Vagina (tissue), 2 donors: ENCODE measurements around the gene SORCS2.

ENCODE experiments used
- POLR2A ChIP-seq, 2 donors: fragments of 450-650 bp; IDR thresholded peaks; one replicate each; pipeline ENCODE4 v1.6.1; 2017; ENCODE audit warnings: antibody characterized with exemption in 2 of 2, mild to moderate bottlenecking in 2 of 2, moderate library complexity in 2 of 2
- POLR2AphosphoS5 ChIP-seq, 2 donors: sonication (generic); formaldehyde crosslinking; IDR thresholded peaks; one replicate each; pipeline ENCODE4 v1.9.0; 2017; ENCODE audit warnings: antibody characterized with exemption in 2 of 2, mild to moderate bottlenecking in 2 of 2, low read depth in 1 of 2; ENCODE audit not compliant: insufficient read depth in 1 of 2
- TF ChIP-seq, protein P1 (sequence below), 3 experiments: fragments of 450-650 bp in 2 of 3; fragments of 200-600 bp in 1 of 3; sonication (generic) in 1 of 3; IDR thresholded peaks; one replicate each; pipeline ENCODE4 v1.5.1; 2017 to 2019; ENCODE audit warnings: antibody characterized with exemption in 3 of 3, mild to moderate bottlenecking in 2 of 3, moderate library complexity in 2 of 3

DNA sequence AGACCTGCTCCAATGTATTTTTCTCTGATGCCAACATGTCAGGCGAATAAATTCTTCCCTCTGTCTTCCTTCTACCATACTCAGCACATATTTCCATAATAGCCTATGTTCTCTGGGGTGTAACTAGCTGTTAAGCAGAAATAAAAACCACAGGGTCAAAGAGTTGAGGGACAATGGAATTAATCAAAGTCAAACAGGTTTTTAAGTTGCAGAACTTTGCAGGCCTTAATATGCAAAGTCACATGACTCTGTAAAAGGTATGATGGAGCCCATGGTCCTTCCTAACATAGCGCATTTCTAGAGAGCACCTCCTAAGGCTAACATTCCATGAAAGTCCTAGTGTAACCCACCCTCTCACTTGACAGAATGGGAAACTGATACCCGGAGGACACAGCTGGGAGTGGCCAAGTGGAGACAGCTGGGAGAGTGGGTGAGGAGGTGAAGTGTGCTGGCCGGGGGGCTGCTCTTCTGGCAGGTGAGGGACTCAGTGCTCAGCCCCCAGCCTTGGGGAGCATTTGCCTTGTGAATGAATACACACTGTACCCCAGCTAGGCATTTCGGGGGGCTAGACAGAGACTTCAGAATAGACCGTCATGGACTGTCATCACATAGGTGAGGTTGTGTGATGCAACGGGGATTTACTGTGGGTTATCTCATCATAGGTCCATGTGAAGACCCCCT, 8.4 kb upstream of the SORCS2 start:
- no peak for TF ChIP-seq POLR2A (IDR thresholded peaks at IDR 0.05)
- TF ChIP-seq, protein P1, sequence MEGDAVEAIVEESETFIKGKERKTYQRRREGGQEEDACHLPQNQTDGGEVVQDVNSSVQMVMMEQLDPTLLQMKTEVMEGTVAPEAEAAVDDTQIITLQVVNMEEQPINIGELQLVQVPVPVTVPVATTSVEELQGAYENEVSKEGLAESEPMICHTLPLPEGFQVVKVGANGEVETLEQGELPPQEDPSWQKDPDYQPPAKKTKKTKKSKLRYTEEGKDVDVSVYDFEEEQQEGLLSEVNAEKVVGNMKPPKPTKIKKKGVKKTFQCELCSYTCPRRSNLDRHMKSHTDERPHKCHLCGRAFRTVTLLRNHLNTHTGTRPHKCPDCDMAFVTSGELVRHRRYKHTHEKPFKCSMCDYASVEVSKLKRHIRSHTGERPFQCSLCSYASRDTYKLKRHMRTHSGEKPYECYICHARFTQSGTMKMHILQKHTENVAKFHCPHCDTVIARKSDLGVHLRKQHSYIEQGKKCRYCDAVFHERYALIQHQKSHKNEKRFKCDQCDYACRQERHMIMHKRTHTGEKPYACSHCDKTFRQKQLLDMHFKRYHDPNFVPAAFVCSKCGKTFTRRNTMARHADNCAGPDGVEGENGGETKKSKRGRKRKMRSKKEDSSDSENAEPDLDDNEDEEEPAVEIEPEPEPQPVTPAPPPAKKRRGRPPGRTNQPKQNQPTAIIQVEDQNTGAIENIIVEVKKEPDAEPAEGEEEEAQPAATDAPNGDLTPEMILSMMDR (IDR thresholded peaks at IDR 0.05), result no peak
- TF ChIP-seq POLR2AphosphoS5 (IDR thresholded peaks at IDR 0.05; ENCODE audit: insufficient read depth in 1 of 2, low read depth in 1 of 2), result no peak
